PFSK-1 (cell line): ENCODE measurements around the gene ATP6V1F.

ENCODE experiments used
- TAF1 ChIP-seq: IDR thresholded peaks from 2 replicates; pipeline ENCODE4 v1.6.1; 2012; ENCODE audit warnings: low read length, control low read depth, borderline replicate concordance; ENCODE audit not compliant: insufficient read depth
- TF ChIP-seq, protein P1 (sequence below), 2 experiments: IDR thresholded peaks; 2 replicates each; pipeline versions ENCODE4 v1.6.1 to v1.8.0; 2011 to 2012; ENCODE audit warnings: low read depth in 2 of 2, low read length in 2 of 2, control low read depth in 1 of 2, inconsistent platforms in 1 of 2, mild to moderate bottlenecking in 1 of 2, moderate library complexity in 1 of 2; ENCODE audit not compliant: insufficient read depth in 1 of 2

DNA sequence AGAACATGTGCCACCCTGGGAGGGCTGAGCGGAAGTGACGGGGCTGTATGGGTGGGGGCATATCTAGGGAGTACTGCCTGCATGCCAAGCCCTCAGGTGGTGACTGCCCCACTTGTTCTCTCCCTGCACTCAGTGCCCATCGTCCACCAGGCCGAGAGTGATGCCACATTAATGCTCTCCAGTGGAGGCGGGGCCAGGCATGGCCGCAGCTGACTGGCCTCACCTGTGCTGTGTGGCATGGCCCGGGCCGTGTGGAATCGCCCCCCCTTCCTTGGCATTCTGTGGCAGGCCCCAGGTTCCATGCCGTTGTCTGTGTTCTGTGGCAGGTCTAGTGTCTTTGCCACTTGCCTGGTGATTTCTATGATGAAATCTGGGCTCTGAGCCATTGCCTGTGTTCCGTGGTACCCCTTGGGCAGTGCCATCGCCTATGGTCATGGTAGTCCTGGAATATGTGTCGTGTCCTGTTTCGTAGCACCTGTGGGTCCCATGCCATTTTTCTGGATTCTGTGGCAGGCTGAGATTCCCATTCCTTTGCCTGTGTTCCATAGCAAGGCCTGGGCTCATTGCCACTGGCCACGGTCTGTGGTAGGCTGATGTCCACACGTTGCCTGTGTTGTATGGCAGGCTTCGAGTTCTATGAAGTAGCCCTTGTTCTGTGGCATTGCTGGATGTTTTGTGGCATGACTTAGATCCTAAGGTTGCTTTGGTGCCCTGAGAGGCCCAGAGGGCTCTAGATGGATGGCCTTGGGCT lies 23.5 kb upstream of the ATP6V1F start:
- TF ChIP-seq, protein P1, sequence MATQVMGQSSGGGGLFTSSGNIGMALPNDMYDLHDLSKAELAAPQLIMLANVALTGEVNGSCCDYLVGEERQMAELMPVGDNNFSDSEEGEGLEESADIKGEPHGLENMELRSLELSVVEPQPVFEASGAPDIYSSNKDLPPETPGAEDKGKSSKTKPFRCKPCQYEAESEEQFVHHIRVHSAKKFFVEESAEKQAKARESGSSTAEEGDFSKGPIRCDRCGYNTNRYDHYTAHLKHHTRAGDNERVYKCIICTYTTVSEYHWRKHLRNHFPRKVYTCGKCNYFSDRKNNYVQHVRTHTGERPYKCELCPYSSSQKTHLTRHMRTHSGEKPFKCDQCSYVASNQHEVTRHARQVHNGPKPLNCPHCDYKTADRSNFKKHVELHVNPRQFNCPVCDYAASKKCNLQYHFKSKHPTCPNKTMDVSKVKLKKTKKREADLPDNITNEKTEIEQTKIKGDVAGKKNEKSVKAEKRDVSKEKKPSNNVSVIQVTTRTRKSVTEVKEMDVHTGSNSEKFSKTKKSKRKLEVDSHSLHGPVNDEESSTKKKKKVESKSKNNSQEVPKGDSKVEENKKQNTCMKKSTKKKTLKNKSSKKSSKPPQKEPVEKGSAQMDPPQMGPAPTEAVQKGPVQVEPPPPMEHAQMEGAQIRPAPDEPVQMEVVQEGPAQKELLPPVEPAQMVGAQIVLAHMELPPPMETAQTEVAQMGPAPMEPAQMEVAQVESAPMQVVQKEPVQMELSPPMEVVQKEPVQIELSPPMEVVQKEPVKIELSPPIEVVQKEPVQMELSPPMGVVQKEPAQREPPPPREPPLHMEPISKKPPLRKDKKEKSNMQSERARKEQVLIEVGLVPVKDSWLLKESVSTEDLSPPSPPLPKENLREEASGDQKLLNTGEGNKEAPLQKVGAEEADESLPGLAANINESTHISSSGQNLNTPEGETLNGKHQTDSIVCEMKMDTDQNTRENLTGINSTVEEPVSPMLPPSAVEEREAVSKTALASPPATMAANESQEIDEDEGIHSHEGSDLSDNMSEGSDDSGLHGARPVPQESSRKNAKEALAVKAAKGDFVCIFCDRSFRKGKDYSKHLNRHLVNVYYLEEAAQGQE (IDR thresholded peaks at IDR 0.05; ENCODE audit: insufficient read depth in 1 of 2, low read depth in 2 of 2, low read length in 2 of 2), result no peak
- no peak for TF ChIP-seq TAF1
